Stimulated activated memory B cell treated with anti-CD40 and anti-IgM and Interleukin-4, amounts not matched to agents 10 μg/mL and 1 μg/mL and 100 μg/mL, for 72 hours (primary cell): ENCODE results near the gene SCEL.

Experiments
- ATAC-seq: fragments of 150-1000 bp; cut with Tn5 transposase; 2 replicates; pipeline ENCODE4 v1.10.0; 2021
- H3K27ac Mint-ChIP-seq: one replicate; pipeline ENCODE4 v1.8.0; 2022; ENCODE audit warnings: mild to moderate bottlenecking, mixed read lengths
- H3K27me3 Mint-ChIP-seq: one replicate; pipeline ENCODE4 v1.8.0; 2022; ENCODE audit warnings: mixed read lengths
- H3K36me3 Mint-ChIP-seq: one replicate; pipeline ENCODE4 v1.8.0; 2022; ENCODE audit warnings: mixed read lengths
- H3K4me1 Mint-ChIP-seq: one replicate; pipeline ENCODE4 v1.8.0; 2022; ENCODE audit warnings: mixed read lengths
- H3K4me3 Mint-ChIP-seq: one replicate; pipeline ENCODE4 v1.8.0; 2022; ENCODE audit warnings: mild to moderate bottlenecking, moderate library complexity, mixed read lengths
- H3K9me3 Mint-ChIP-seq: one replicate; pipeline ENCODE4 v1.8.0; 2022; ENCODE audit warnings: mixed read lengths

The SCEL gene

DNA sequence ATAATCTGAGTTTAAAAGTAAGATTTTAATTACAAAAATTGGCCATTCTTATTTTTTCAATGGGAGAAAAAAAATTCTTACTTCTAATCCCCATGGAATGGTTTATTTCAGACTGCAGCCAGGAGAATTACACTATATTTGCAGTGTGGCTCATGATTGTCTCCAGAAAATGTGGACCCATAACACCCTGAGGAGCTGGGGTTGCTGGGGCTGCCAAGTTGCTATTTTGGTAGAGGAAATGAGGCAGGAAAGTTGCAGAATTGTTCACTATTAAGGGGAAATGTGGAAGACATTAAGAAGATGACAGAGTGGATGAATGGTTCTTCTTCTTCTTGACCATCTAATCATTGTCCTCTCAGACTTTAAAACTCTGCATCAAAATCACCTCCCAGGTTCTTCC, 4.6 kb upstream of the SCEL start:
- no peaks in the 10 kb centered on the region for H3K36me3 Mint-ChIP-seq
- H3K9me3 Mint-ChIP-seq: no peaks in the 10 kb centered on the region
- ATAC-seq: no peak
- no peaks in the 10 kb centered on the region for H3K4me1 Mint-ChIP-seq
- H3K27ac Mint-ChIP-seq: no peak overlapping the region
- H3K27me3 Mint-ChIP-seq: peaks cover 14% of the 10 kb centered on the region
- H3K4me3 Mint-ChIP-seq: no peak overlapping the region

DNA sequence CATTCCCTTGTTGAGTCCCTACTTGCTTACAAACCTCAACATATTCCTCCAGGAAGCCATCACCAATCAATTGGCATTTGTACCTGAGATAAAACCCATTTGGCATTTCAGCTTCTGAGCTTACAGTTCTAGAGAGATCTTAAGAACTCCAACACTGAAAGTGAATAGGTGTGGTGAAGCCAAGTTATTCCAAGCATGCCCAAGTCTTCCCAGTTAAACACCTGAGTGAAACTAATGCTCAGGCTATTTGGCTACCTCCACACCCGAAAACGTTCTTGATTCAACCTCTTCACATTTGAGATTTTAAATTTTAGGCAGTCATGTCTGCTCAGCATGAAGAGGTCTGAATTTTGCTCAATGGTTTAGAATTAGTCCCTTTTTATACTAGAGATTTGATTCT, 2.5 kb upstream of the SCEL start:
- H3K9me3 Mint-ChIP-seq: no peaks in the 10 kb centered on the region
- ATAC-seq: no peak
- no peak overlapping the region for H3K4me3 Mint-ChIP-seq
- no peaks in the 10 kb centered on the region for H3K36me3 Mint-ChIP-seq
- no peak overlapping the region for H3K27ac Mint-ChIP-seq
- H3K27me3 Mint-ChIP-seq: peaks cover 19% of the 10 kb centered on the region
- no peaks in the 10 kb centered on the region for H3K4me1 Mint-ChIP-seq

DNA sequence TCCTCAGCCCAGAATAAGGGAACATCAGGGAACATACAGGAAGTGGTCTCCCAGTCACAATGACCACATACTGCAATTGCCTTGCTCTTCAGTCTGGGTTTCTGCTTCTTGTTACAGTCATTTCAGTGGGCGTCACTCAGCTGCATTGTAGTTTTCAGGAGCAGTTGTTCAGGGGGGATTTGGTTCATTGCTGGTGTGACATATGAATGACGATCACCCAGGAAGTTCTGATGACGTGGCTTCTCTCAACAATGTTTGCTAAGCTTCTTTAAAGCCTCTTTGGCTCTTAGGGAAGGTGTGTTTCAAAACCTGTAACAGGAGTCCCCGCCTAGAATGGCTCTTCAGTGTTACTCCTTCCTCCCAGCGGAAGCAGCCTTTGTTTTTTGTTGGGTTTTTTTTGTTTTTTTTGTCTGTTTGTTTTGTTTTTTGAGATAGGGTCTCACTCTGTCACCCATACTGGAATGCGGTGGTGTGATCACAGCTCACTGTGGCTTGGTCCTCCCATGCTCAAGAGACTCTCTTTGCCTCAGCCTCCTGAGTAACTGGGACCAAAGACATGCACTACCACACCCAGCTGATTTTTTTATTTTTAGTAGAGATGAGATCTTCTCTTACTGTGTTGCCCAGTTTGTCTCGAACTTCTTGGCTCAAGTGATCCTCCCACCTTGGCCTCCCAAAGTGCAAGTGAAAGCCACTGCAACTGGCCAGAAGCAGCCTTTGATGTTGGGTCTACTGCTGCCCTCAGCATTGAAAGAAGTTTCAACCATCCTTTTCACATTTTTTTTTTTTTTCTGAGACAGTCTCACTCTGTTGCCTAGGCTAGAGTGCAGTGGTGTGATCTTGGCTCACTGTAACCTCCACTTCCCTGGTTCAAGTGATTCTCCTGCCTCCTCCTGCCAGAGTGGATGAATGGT, 1.4 kb upstream of the SCEL start:
- Mint-ChIP-seq H3K4me3 (no peak overlapping the region), H3K4me1 (no peaks in the 10 kb centered on the region), H3K36me3 (no peaks in the 10 kb centered on the region), H3K27ac (no peak overlapping the region), H3K9me3 (no peaks in the 10 kb centered on the region), H3K27me3 (peaks cover 29% of the 10 kb centered on the region)
- no peak for ATAC-seq

- Mint-ChIP-seq H3K9me3 (no peaks in the 10 kb centered on the region), H3K36me3 (no peaks in the 10 kb centered on the region), H3K4me3 (no peak overlapping the region), H3K27ac (no peak overlapping the region), H3K27me3 (peaks cover 48% of the 10 kb centered on the region), H3K4me1 (no peaks in the 10 kb centered on the region)
- ATAC-seq: no peak
These were observed 852 bp downstream of the SCEL start for GRCh38 chr13:77536358-77536757.

DNA sequence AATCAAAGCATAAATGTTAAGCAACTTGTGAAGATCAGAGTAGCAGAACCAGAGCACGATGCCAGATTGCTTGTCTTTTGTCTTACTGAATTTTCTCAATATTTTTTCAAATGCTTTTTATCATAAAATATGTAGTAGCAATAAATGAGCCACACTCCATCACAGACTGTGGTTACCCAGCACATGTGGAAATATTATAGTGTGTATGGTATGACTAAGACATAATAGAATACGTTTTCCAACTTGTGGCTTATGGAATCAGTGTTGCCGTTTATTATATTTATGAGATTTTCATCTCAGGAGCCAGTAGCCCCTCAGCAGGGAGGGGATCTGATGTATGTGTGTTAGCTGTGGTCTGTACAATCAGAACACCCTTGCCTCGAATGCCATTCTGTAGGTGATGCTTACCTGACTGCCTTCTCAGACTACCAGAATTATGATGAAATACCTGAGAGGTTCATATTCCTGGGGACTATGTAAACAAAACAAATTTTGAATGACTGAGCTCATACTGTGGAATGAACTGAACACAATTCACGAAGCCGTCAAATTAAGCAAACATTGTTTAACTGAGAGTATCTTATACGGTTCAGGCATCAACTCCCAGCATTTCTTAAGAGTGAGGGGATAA, 1.9 kb downstream of the SCEL start:
- Mint-ChIP-seq H3K27me3 (peaks cover 48% of the 10 kb centered on the region), H3K36me3 (no peaks in the 10 kb centered on the region), H3K27ac (no peak overlapping the region), H3K4me1 (no peaks in the 10 kb centered on the region), H3K4me3 (no peak overlapping the region), H3K9me3 (no peaks in the 10 kb centered on the region)
- no peak for ATAC-seq

DNA sequence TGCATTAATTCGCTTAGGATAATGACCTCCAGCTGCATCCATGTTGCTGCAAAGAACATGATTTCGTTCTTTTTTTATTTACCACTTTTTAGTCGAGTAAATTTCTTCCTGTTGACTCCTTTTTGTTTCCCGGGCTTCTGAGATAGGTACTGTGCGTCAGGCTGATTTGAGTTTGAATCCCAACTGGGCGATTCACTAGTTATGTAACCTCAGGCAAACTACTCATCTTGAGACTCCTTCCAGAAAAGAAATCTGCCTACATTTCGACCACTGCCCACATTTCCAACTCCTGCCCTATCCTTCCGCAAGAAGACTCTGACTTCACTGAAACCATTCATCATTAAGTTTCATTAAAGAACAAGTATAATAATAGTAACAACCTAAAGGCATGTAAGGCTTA, 8.2 kb downstream of the SCEL start:
- Mint-ChIP-seq H3K4me1 (peaks cover 17% of the 10 kb centered on the region), H3K36me3 (no peaks in the 10 kb centered on the region), H3K4me3 (no peak overlapping the region), H3K27ac (no peak overlapping the region), H3K9me3 (no peaks in the 10 kb centered on the region), H3K27me3 (peaks cover 22% of the 10 kb centered on the region)
- ATAC-seq: no peak

DNA sequence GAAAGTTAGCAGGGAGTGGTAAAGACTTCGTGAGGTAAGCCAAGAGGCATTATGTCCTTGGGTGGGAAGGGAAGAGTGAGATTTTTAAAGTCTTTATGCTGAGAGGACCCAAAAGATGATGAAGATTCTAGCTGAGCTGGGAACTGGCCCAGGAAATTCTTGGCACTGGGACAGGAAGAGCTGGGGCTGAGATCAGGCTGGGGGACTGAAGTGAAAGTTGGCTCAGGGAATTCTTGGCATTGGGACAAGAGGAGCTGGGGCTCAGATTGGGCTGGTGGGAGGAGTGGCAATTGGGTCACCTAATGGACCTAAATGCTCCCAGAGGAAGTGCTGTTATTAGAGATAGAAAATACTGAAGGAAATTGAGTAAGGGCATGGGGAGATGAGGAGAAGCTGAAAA, 8.8 kb downstream of the SCEL start:
- Mint-ChIP-seq H3K27me3 (peaks cover 18% of the 10 kb centered on the region), H3K4me3 (no peak overlapping the region), H3K4me1 (peaks cover 17% of the 10 kb centered on the region), H3K36me3 (no peaks in the 10 kb centered on the region), H3K27ac (no peak overlapping the region), H3K9me3 (no peaks in the 10 kb centered on the region)
- ATAC-seq: no peak

DNA sequence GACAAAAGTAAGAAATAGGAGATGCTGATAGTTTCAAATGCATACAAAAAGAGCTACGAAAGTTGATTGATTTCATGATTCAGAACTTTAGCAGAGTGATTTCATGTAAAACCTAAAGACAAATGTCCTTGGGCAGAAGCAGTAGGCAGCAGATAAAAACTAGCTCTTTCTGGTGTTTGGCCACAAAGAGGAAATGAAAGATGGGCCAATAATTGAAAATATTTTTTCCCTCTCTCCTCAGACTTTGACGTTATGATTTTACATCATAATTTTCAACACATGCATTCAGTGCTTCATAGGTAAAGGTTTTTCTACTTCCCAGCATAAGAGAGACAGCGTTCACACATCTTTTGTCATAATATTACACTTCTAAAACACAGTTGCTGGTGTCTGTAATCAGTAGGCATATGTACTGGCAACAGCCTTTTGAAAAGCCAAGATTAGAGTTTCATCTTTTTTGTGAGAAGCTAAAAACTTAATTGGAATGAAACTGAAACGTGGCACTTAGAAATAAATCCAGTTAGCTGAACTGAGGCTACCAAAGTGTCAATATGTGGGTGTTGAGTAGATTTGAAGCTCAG, 9.3 kb downstream of the SCEL start:
- Mint-ChIP-seq H3K9me3 (no peaks in the 10 kb centered on the region), H3K4me1 (peaks cover 17% of the 10 kb centered on the region), H3K27me3 (peaks cover 13% of the 10 kb centered on the region), H3K36me3 (no peaks in the 10 kb centered on the region), H3K4me3 (no peak overlapping the region), H3K27ac (no peak overlapping the region)
- peak; percentile 61 for ATAC-seq

- Mint-ChIP-seq H3K36me3 (no peaks in the 10 kb centered on the region), H3K4me1 (peaks cover 17% of the 10 kb centered on the region), H3K4me3 (no peak overlapping the region), H3K27me3 (peaks cover 4% of the 10 kb centered on the region), H3K9me3 (no peaks in the 10 kb centered on the region), H3K27ac (no peak overlapping the region)
- no peak for ATAC-seq
These were observed 10.3 kb downstream of the SCEL start for GRCh38 chr13:77545626-77546412.

GRCh38 chr13:77548095-77548494, 12.6 kb downstream of the SCEL start:
- no peak overlapping the region for H3K27ac Mint-ChIP-seq
- H3K9me3 Mint-ChIP-seq: no peaks in the 10 kb centered on the region
- ATAC-seq: peak; percentile 51

GRCh38 chr13:77548594-77548993, 13.1 kb downstream of the SCEL start:
- Mint-ChIP-seq H3K4me1 (peaks cover 17% of the 10 kb centered on the region), H3K4me3 (no peak overlapping the region), H3K36me3 (no peaks in the 10 kb centered on the region), H3K9me3 (no peaks in the 10 kb centered on the region), H3K27ac (no peak overlapping the region), H3K27me3 (peaks cover 4% of the 10 kb centered on the region)
- no peak for ATAC-seq

More at GRCh38 chr13:77548095-77548494, 12.6 kb downstream of the SCEL start:
- Mint-ChIP-seq H3K27me3 (no peaks in the 10 kb centered on the region), H3K4me1 (peaks cover 17% of the 10 kb centered on the region), H3K36me3 (no peaks in the 10 kb centered on the region), H3K4me3 (no peak overlapping the region)

DNA sequence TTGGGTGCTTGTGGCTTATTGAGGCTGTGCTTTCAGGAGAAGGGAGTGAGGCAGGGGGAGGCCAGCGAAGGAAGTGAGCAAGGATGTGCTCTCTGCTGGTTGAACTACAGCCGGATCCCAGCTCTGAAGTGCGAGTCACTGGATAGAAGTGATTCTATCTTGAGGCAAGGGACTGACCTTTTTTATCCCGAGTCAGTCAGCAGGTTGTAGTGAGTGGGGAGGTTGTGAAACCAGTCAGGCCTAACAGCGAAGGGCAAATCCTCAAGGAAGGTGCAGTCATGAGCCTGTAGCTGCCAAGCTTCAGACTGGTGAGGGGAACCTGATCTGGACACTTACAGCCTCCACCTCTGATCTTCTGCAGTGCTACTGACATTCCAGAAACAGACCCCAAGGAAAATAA, 18.6 kb downstream of the SCEL start:
- peaks cover 19% of the 10 kb centered on the region for H3K27me3 Mint-ChIP-seq
- H3K27ac Mint-ChIP-seq: no peak overlapping the region
- no peak overlapping the region for H3K4me3 Mint-ChIP-seq
- ATAC-seq: no peak
- no peaks in the 10 kb centered on the region for H3K36me3 Mint-ChIP-seq
- peaks cover 7% of the 10 kb centered on the region for H3K4me1 Mint-ChIP-seq
- H3K9me3 Mint-ChIP-seq: no peaks in the 10 kb centered on the region

GRCh38 chr13:77555246-77555645, 19.7 kb downstream of the SCEL start:
- peaks cover 19% of the 10 kb centered on the region for H3K27me3 Mint-ChIP-seq
- no peak for ATAC-seq
- peaks cover 8% of the 10 kb centered on the region for H3K4me1 Mint-ChIP-seq
- H3K36me3 Mint-ChIP-seq: no peaks in the 10 kb centered on the region
- H3K9me3 Mint-ChIP-seq: no peaks in the 10 kb centered on the region
- H3K4me3 Mint-ChIP-seq: no peak overlapping the region
- H3K27ac Mint-ChIP-seq: no peak overlapping the region

GRCh38 chr13:77558016-77558415, 22.5 kb downstream of the SCEL start:
- Mint-ChIP-seq H3K27me3 (peaks cover 23% of the 10 kb centered on the region), H3K36me3 (no peaks in the 10 kb centered on the region), H3K9me3 (no peaks in the 10 kb centered on the region), H3K27ac (peak overlapping the region; percentile 53), H3K4me3 (no peak overlapping the region), H3K4me1 (peaks cover 12% of the 10 kb centered on the region)
- ATAC-seq: no peak

GRCh38 chr13:77563111-77563510, 27.6 kb downstream of the SCEL start:
- Mint-ChIP-seq H3K36me3 (no peaks in the 10 kb centered on the region), H3K9me3 (no peaks in the 10 kb centered on the region), H3K4me3 (no peak overlapping the region), H3K4me1 (peaks cover 10% of the 10 kb centered on the region), H3K27me3 (peaks cover 18% of the 10 kb centered on the region), H3K27ac (no peak overlapping the region)
- no peak for ATAC-seq
